Activated CD4-positive, alpha-beta T cell treated with anti-CD3 and anti-CD28 coated beads, Interleukin-2, Interleukin-6, amounts not matched to agents 100 ng/mL and 50 ng/mL, durations not matched to agents 16 hours and 8 hours (primary cell): ENCODE measurements around the gene NOL9.

Source experiments
- DNase-seq: peaks from one replicate; pipeline ENCODE4 v3.0.0-alpha.2; 2020

The NOL9 gene

GRCh38 chr1:6517435-6517851, 36.9 kb downstream of the NOL9 start:
- no peak for DNase-seq

- DNase-seq, result no peak
Observed at GRCh38 chr1:6515771-6516170, 38.5 kb downstream of the NOL9 start.

- no peak for DNase-seq
Observed at GRCh38 chr1:6513320-6513801, 41.0 kb downstream of the NOL9 start.

- DNase-seq, result no peak
Observed at GRCh38 chr1:6512908-6513280, 41.4 kb downstream of the NOL9 start.

- DNase-seq, result no peak
Observed at GRCh38 chr1:6512245-6512907, 41.9 kb downstream of the NOL9 start.

- DNase-seq, result no peak
Observed at GRCh38 chr1:6511561-6512244, 42.6 kb downstream of the NOL9 start.

GRCh38 chr1:6511056-6511455, 43.3 kb downstream of the NOL9 start:
- DNase-seq, result no peak

GRCh38 chr1:6510493-6510892, 43.8 kb downstream of the NOL9 start:
- DNase-seq, result no peak

- DNase-seq, result no peak
Observed at GRCh38 chr1:6509919-6510291, 44.4 kb downstream of the NOL9 start.

GRCh38 chr1:6509220-6509918, 44.9 kb downstream of the NOL9 start:
- no peak for DNase-seq

- DNase-seq, result no peak
Observed at GRCh38 chr1:6508816-6509189, 45.5 kb downstream of the NOL9 start.

GRCh38 chr1:6508154-6508815, 46.0 kb downstream of the NOL9 start:
- no peak for DNase-seq

- no peak for DNase-seq
Observed at GRCh38 chr1:6507461-6507911, 46.8 kb downstream of the NOL9 start.

GRCh38 chr1:6507037-6507428, 47.3 kb downstream of the NOL9 start:
- DNase-seq, result no peak

- no peak for DNase-seq
Observed at GRCh38 chr1:6506210-6507036, 47.9 kb downstream of the NOL9 start.

- no peak for DNase-seq
Observed at GRCh38 chr1:6505367-6506209, 48.7 kb downstream of the NOL9 start.

- DNase-seq, result no peak
Observed at GRCh38 chr1:6504887-6505286, 49.4 kb downstream of the NOL9 start.

GRCh38 chr1:6503884-6504602, 50.3 kb downstream of the NOL9 start:
- DNase-seq, result no peak

- DNase-seq, result no peak
Observed at GRCh38 chr1:6502000-6502891, 52.1 kb downstream of the NOL9 start.

- no peak for DNase-seq
Observed at GRCh38 chr1:6501279-6501813, 53.0 kb downstream of the NOL9 start.
